Muscle of leg (tissue), 11 donors: ENCODE data around the gene ATP6V1G1. TPM values are rescaled to one million over a fixed set of nuclear protein-coding genes. Genes with fewer than 3 reads are reported as not detected.
A peak's percentile ranks its signal among the peaks of the same experiment; 100 is the strongest.

Experiments used
- DNase-seq: peaks from one replicate; pipeline ENCODE4 v3.0.0; 2013
- H3K27ac ChIP-seq: one replicate; pipeline ENCODE4 v1.5.1; 2013; ENCODE audit warnings: mild to moderate bottlenecking, low read length, control low read depth
- H3K27me3 ChIP-seq: one replicate; pipeline ENCODE4 v1.6.1; 2013; ENCODE audit warnings: low read length; ENCODE audit not compliant: control insufficient read depth, insufficient read depth
- H3K36me3 ChIP-seq: one replicate; pipeline ENCODE4 v1.6.1; 2013; ENCODE audit warnings: low read length; ENCODE audit not compliant: control insufficient read depth, insufficient read depth
- H3K4me1 ChIP-seq: one replicate; pipeline ENCODE4 v1.6.1; 2013; ENCODE audit warnings: low read length; ENCODE audit not compliant: control insufficient read depth, insufficient read depth
- H3K4me3 ChIP-seq: one replicate; pipeline ENCODE4 v1.5.1; 2013; ENCODE audit warnings: low read length, control low read depth
- H3K9me3 ChIP-seq: replicated peaks from 2 replicates; pipeline ENCODE4 v1.6.1; 2013; ENCODE audit warnings: low read depth, low read length; ENCODE audit not compliant: control insufficient read depth
- WGBS: methylation state at CpG from one replicate; pipeline ENCODE4 v1.1.5; 2013; ENCODE audit warnings: missing lambda C conversion rate; ENCODE audit not compliant: insufficient coverage; 5-methylcytosine and 5-hydroxymethylcytosine counted together
- polyA plus RNA-seq, 8 donors: library from polyadenylated mRNA; unstranded; fragments of 120-200 nt; gene quantifications; one replicate each; pipeline versions ENCODE4 v1.2.1 to v1.2.3, GENCODE V29; 2013; ENCODE audit warnings: inconsistent platforms in 1 of 8, low replicate concordance in 1 of 8; ENCODE audit not compliant: insufficient read length in 8 of 8, insufficient read depth in 1 of 8
- total RNA-seq: library from RNA; stranded (reverse); fragments of 120-200 nt; gene quantifications from one replicate; pipeline ENCODE4 v1.2.4, GENCODE V29; 2013

The ATP6V1G1 gene
- total and polyA plus RNA-seq, 9 donors = 82.1 to 125 (median 96.8) TPM

DNA sequence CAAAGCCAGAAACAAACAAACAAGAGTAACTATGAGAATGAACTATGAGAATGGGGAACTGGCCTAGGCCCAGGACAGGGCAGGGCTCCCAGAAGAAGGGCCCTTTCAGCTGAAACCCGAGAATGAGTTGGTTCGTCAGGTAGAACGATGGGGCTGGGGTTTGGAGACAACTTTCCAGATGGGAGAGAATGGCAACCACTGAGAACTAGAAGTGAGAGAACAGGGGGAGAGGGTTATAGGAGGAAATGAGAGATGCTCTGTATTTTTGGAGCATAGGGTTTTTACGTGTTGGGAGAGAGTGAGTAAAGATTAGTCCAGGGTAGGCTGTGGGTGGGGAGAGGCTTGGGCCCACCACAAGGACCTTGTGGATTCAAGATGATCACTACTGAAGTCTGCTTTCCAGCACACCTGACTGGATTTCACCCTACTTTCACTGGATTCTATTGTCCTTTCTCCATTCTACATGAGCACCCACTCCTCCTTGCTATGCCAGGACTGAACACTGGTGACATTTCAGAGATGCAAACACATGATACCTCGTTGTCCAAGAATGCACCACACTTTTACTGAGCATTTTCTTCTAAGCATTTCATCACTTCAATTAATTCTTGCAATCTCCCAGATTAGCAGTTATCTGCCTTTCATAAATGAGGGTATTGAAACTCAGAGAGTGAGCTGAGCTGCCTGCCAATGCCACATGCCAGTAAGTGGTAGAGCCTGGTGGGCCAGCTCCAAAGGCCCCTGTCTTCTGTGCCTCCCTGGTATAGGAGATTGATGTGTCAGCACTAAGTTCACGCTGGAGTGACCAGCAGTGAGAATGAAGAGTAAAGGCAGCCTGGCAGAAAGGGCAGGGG, 20.3 kb downstream of the ATP6V1G1 start:
- 72% methylated on average over 3 of the region's 6 CpGs for WGBS
- no peaks in the 10 kb centered on the region for H3K27me3 ChIP-seq
- no peaks in the 10 kb centered on the region for H3K36me3 ChIP-seq
- no peak overlapping the region for H3K4me3 ChIP-seq
- no peak for DNase-seq
- H3K9me3 ChIP-seq = no peaks in the 10 kb centered on the region
- H3K27ac ChIP-seq = no peak overlapping the region
- H3K4me1 ChIP-seq = peaks cover 13% of the 10 kb centered on the region

GRCh38 chr9:114608525-114608796, 20.9 kb downstream of the ATP6V1G1 start:
- Histone ChIP-seq H3K27ac (no peak overlapping the region), H3K4me3 (no peak overlapping the region), H3K9me3 (no peaks in the 10 kb centered on the region), H3K27me3 (no peaks in the 10 kb centered on the region), H3K4me1 (peaks cover 13% of the 10 kb centered on the region), H3K36me3 (no peaks in the 10 kb centered on the region)
- no peak for DNase-seq
- no CpG with 5 or more reads among the region's 2 CpGs for WGBS

- Histone ChIP-seq H3K27me3 (no peaks in the 10 kb centered on the region), H3K36me3 (no peaks in the 10 kb centered on the region), H3K9me3 (no peaks in the 10 kb centered on the region), H3K4me3 (peak overlapping the region; percentile 61), H3K27ac (peak overlapping the region; percentile 74), H3K4me1 (peaks cover 13% of the 10 kb centered on the region)
- WGBS = 3% methylated on average over 45 of the region's 58 CpGs
- peak; percentile 85 for DNase-seq
These were observed 24.1 kb downstream of the ATP6V1G1 start for GRCh38 chr9:114611516-114612271.

DNA sequence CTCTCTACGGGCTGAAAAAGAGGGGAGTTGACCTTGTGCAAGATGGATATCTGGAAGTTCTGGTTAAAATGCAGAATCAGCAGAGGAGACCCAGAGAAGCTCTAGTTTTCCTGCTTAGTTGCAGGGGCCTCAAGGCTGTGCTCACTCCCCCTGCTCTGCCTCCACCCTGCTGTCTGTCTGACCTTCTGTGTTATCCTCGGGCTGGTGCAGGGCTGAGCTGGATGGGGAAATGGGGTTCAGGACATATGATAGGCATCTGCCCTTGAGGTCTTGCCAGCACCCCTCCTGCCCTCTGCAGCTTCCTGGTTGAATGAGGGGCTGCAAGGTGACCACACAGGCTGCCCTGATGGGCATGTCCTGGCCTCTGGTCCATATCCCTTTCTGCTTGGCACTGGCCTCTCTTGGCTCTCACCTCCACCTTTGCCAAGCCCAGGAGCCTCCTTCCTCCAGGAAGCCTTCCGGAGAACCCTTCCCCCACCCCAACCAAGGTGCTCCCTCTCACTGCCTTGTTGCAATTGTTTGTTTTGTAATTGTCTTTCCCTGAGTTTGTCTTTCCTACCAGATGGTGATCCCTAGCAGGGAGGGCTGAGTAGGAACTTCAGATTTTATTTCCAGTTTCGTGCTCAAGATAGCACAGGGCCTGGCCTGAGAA, 24.8 kb downstream of the ATP6V1G1 start:
- 7% methylated on average over 2 of the region's 4 CpGs for WGBS
- peak overlapping the region; percentile 61 for H3K4me3 ChIP-seq
- DNase-seq = no peak
- H3K9me3 ChIP-seq = no peaks in the 10 kb centered on the region
- peak overlapping the region; percentile 74 for H3K27ac ChIP-seq
- H3K4me1 ChIP-seq = peaks cover 13% of the 10 kb centered on the region
- no peaks in the 10 kb centered on the region for H3K36me3 ChIP-seq
- H3K27me3 ChIP-seq = no peaks in the 10 kb centered on the region

DNA sequence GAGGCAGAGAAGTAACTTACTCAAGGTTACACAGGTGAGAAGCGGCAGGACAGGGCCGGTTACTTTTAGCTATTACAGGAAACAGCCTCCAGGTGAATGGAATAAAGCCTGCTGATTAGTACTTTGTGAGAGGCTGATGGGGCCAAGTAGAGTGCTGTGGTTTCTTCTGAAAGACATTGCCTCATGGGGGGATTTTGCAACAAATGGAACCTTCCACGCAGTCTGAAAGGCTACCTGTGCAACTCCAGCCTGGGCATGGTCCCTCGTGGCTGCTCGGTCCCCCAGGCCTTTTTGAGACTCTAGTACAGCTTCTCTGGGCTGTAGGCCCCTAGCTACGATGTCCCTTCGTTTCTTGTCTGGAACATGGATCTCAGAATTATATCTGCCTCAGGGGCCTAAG, 25.5 kb downstream of the ATP6V1G1 start:
- peaks cover 13% of the 10 kb centered on the region for H3K4me1 ChIP-seq
- WGBS = 80% methylated on average over 7 of the region's 7 CpGs
- no peak for DNase-seq
- no peaks in the 10 kb centered on the region for H3K9me3 ChIP-seq
- H3K27me3 ChIP-seq = no peaks in the 10 kb centered on the region
- H3K36me3 ChIP-seq = peaks cover under 1% of the 10 kb centered on the region
- no peak overlapping the region for H3K27ac ChIP-seq
- no peak overlapping the region for H3K4me3 ChIP-seq

DNA sequence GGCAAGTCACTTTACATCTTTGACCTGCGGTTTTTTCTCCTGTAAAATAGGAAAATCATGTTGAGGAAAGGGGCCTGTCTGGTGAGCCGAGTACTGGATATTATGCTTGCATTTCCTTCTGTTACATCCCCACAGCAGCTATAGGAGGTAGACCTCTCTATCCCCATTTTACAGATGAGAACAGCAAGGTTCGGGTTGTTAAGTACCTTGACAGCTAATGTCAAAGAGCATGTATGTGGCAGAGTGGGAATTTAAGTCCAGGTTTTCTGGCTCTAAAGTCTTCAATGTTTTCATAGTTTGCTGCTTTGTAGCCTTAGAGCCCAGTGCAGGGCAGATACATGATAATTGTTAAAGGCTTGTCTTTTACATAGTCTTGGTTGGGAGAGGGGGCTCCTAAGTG, 26.4 kb downstream of the ATP6V1G1 start:
- WGBS = no CpG with 5 or more reads among the region's 3 CpGs
- Histone ChIP-seq H3K36me3 (peaks cover 4% of the 10 kb centered on the region), H3K27me3 (no peaks in the 10 kb centered on the region), H3K27ac (no peak overlapping the region), H3K9me3 (no peaks in the 10 kb centered on the region), H3K4me3 (no peak overlapping the region), H3K4me1 (peaks cover 13% of the 10 kb centered on the region)
- no peak for DNase-seq

DNA sequence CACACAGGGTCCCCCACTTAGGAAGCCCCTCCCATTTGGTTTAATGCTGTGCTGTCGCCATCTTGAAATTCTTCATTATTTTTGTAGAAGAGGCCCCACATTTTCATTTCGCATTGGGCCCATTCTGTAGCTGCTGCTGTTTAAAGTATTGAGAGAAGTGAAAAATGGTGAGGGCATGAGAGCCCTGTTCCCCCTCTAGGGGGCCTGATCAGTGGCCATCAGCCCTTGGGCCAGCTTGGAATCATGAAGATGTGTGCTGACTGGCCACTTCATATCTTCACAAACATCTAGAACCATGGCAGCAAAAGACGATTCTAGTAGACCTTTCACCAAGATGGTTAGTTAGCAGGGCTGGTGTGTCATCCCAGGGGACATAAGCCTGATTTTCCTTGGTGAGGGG, 26.8 kb downstream of the ATP6V1G1 start:
- Histone ChIP-seq H3K4me1 (peaks cover 13% of the 10 kb centered on the region), H3K4me3 (no peak overlapping the region), H3K9me3 (no peaks in the 10 kb centered on the region), H3K36me3 (peaks cover 4% of the 10 kb centered on the region), H3K27ac (no peak overlapping the region), H3K27me3 (no peaks in the 10 kb centered on the region)
- no peak for DNase-seq
- WGBS = 100% methylated on average over 1 of the region's 3 CpGs

- Histone ChIP-seq H3K4me3 (no peak overlapping the region), H3K4me1 (peaks cover 8% of the 10 kb centered on the region), H3K27me3 (no peaks in the 10 kb centered on the region), H3K36me3 (peaks cover 4% of the 10 kb centered on the region), H3K9me3 (no peaks in the 10 kb centered on the region), H3K27ac (no peak overlapping the region)
- peak; percentile 67 for DNase-seq
- WGBS = 44% methylated on average over 3 of the region's 4 CpGs
These were observed 29.3 kb downstream of the ATP6V1G1 start for GRCh38 chr9:114616684-114617520.

DNA sequence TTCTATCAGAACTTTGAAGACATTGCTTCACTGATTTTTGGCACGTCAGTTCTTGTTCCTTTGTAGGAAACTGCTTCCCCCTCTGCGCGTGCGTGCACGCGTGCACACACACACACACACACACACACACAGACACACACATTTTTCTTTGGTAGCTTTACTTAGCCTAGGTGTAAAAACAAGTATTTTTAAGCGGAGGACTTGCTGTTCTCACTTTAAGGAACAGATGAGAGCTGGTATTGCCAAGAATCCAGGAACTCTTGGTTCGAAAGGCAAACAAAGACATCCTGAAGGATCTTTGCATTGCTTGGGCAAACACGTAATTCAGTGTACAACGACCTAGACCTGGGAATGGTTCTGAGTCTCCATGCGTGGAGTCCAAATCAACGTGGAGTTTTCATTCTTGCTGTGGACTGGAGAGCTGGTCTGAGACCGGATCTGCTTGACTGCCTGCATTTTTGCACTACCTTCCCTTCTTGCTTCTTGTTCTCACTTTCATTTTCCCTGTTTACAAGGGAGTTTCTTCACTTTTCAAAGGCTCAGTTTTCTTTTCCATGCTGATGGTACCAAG, 31.7 kb downstream of the ATP6V1G1 start:
- WGBS = 87% methylated on average over 5 of the region's 13 CpGs
- Histone ChIP-seq H3K27ac (no peak overlapping the region), H3K27me3 (no peaks in the 10 kb centered on the region), H3K36me3 (peaks cover 6% of the 10 kb centered on the region), H3K9me3 (no peaks in the 10 kb centered on the region), H3K4me1 (no peaks in the 10 kb centered on the region), H3K4me3 (no peak overlapping the region)
- DNase-seq = peak; percentile 21
